HCT116 (cell line): ENCODE measurements around the gene AXIN1. TPM values are rescaled to one million over a fixed set of nuclear protein-coding genes. Genes with fewer than 3 reads are reported as not detected.

ENCODE experiments used
- ATAC-seq: fragments of 200-7000 bp; cut with Tn5 transposase; 2 replicates; pipeline ENCODE4 v1.9.1; 2020; ENCODE audit warnings: mild to moderate bottlenecking, moderate library complexity
- BruUV-seq: library from RNA; stranded (reverse); fragments of 400-500 nt; replicated peaks from 2 replicates; lab custom pipeline; 2021; lab: Mats Ljungman, UMichigan
- CTCF ChIA-PET: fragments of 300-600 bp; sonication (Branson Sonifier 250); formaldehyde crosslinking; loops from one replicate; lab custom pipeline; 2021; ENCODE audit warnings: antibody characterized with exemption; lab: Charles Lee
- POLR2A ChIA-PET: fragments of 300-600, 350-600 bp; sonication (Branson Sonifier 250); formaldehyde crosslinking; loops from one replicate; lab custom pipeline; 2021; ENCODE audit warnings: antibody characterized with exemption; lab: Charles Lee
- RAD21 ChIA-PET, 2 experiments: fragments of 300-600 bp; sonication (Branson Sonifier 250); formaldehyde crosslinking; loops; one replicate each; lab custom pipeline; 2023; ENCODE audit warnings: low total read pairs in 2 of 2; ENCODE audit not compliant: uncharacterized antibody in 2 of 2, unreplicated experiment in 2 of 2, low non-redundant PET in 1 of 2; lab: Charles Lee
- DNase-seq: peaks from one replicate; pipeline ENCODE4 v3.0.0-alpha.2; 2010; ENCODE audit warnings: low read depth, low spot score
- H2AFZ ChIP-seq: fragments of 200-600 bp; shearing (Covaris generic), sonication (generic); 2 replicates; pipeline ENCODE4 v1.6.1; 2017; ENCODE audit warnings: low read depth, mixed run types, mixed read lengths, antibody characterized with exemption, low read length; ENCODE audit not compliant: poor library complexity, severe bottlenecking
- H3K27ac ChIP-seq: 2 replicates; pipeline ENCODE4 v1.5.1; 2012; ENCODE audit warnings: low read depth, low read length
- H3K27me3 ChIP-seq: fragments of 200-600 bp; sonication (generic); 2 replicates; pipeline ENCODE4 v1.6.1; 2016; ENCODE audit warnings: mixed run types, low read length, mixed read lengths; ENCODE audit not compliant: insufficient read depth
- H3K36me3 ChIP-seq, 2 experiments: fragments of 200-500 bp in 1 of 2; fragments of 200-600 bp in 1 of 2; sonication (Bioruptor generic) in 1 of 2; sonication (generic) in 1 of 2; 2 replicates each; pipeline versions ENCODE4 v1.5.1 to v1.6.1; 2014 to 2016; ENCODE audit warnings: low read length in 2 of 2, inconsistent platforms in 1 of 2, mixed read lengths in 1 of 2, mixed run types in 1 of 2; ENCODE audit not compliant: insufficient read depth in 2 of 2, control insufficient read depth in 1 of 2
- H3K4me1 ChIP-seq, 2 experiments: fragments of 200-600 bp in 1 of 2; sonication (generic) in 1 of 2; 2 replicates each; pipeline versions ENCODE4 v1.5.1 to v1.6.1; 2012 to 2017; ENCODE audit warnings: low read length in 2 of 2, inconsistent platforms in 1 of 2, mild to moderate bottlenecking in 1 of 2, mixed read lengths in 1 of 2, mixed run types in 1 of 2, moderate library complexity in 1 of 2; ENCODE audit not compliant: insufficient read depth in 2 of 2, control insufficient read depth in 1 of 2
- H3K4me2 ChIP-seq: fragments of 200-600 bp; sonication (generic); 2 replicates; pipeline ENCODE4 v1.6.1; 2017; ENCODE audit warnings: mixed run types, low read length, mixed read lengths
- H3K4me3 ChIP-seq, 2 experiments: fragments of 200-600 bp in 1 of 2; sonication (generic) in 1 of 2; replicated peaks in 1 of 2; 2 replicates each; pipeline ENCODE4 v1.5.1; 2011 to 2016; ENCODE audit warnings: low read length in 2 of 2, control low read depth in 1 of 2, low read depth in 1 of 2, mild to moderate bottlenecking in 1 of 2, mixed read lengths in 1 of 2, mixed run types in 1 of 2
- H3K79me2 ChIP-seq: fragments of 200-600 bp; sonication (generic); 2 replicates; pipeline ENCODE4 v1.6.1; 2017; ENCODE audit warnings: mild to moderate bottlenecking, mixed run types, low read length, moderate library complexity, mixed read lengths; ENCODE audit not compliant: insufficient read depth
- H3K9ac ChIP-seq: fragments of 200-600 bp; sonication (generic); 2 replicates; pipeline ENCODE4 v1.6.1; 2016; ENCODE audit warnings: low read length, mixed read lengths
- H3K9me2 ChIP-seq: fragments of 200-600 bp; sonication (generic), shearing (Covaris generic); 2 replicates; pipeline ENCODE4 v1.6.1; 2017; ENCODE audit warnings: mixed run types, mild to moderate bottlenecking, moderate library complexity; ENCODE audit not compliant: insufficient read depth
- H3K9me3 ChIP-seq, 2 experiments: fragments of 200-500 bp in 1 of 2; fragments of 200-600 bp in 1 of 2; sonication (Bioruptor generic) in 1 of 2; sonication (generic) in 1 of 2; 2 replicates each; pipeline ENCODE4 v1.6.1; 2014 to 2017; ENCODE audit warnings: low read length in 2 of 2, mixed read lengths in 2 of 2, inconsistent platforms in 1 of 2, low read depth in 1 of 2, mild to moderate bottlenecking in 1 of 2, mixed run types in 1 of 2, moderate library complexity in 1 of 2; ENCODE audit not compliant: control insufficient read depth in 1 of 2, insufficient read depth in 1 of 2
- H4K20me1 ChIP-seq: fragments of 200-600 bp; sonication (generic), shearing (Covaris generic); 2 replicates; pipeline ENCODE4 v1.6.1; 2017; ENCODE audit warnings: mixed run types, mild to moderate bottlenecking, moderate library complexity; ENCODE audit not compliant: insufficient read depth
- ATF3 ChIP-seq: IDR thresholded peaks from 2 replicates; pipeline ENCODE4 v1.6.1; 2012
- CBX3 ChIP-seq: IDR thresholded peaks from 2 replicates; pipeline ENCODE4 v1.6.1; 2012; ENCODE audit warnings: low read depth
- CTCF ChIP-seq, 3 experiments: fragments of 200-600 bp in 1 of 3; sonication (generic) in 1 of 3; IDR thresholded peaks in 2 of 3; conservative IDR thresholded peaks in 1 of 3; 2 replicates each; pipeline ENCODE4 v1.5.1; 2012 to 2017; ENCODE audit warnings: low read depth in 2 of 3, low read length in 2 of 3, antibody characterized with exemption in 1 of 3, borderline replicate concordance in 1 of 3, control low read depth in 1 of 3, mild to moderate bottlenecking in 1 of 3, mixed read lengths in 1 of 3, mixed run types in 1 of 3, moderate library complexity in 1 of 3; ENCODE audit not compliant: insufficient read depth in 1 of 3
- EGR1 ChIP-seq: IDR thresholded peaks from 2 replicates; pipeline ENCODE4 v1.6.1; 2012; ENCODE audit warnings: low read depth
- ELF1 ChIP-seq: IDR thresholded peaks from 2 replicates; pipeline ENCODE4 v1.6.1; 2012; ENCODE audit warnings: low read depth, borderline replicate concordance
- EZH2 ChIP-seq: fragments of 200-600 bp; sonication (generic); IDR thresholded peaks from 2 replicates; pipeline ENCODE4 v1.6.1; 2017; ENCODE audit warnings: antibody characterized with exemption, mixed run types
- EZH2phosphoT487 ChIP-seq: fragments of 200-600 bp; IDR thresholded peaks from 2 replicates; pipeline ENCODE4 v1.6.1; 2018; ENCODE audit warnings: antibody characterized with exemption, borderline replicate concordance
- JUND ChIP-seq: IDR thresholded peaks from 2 replicates; pipeline ENCODE4 v1.6.1; 2012
- POLR2A ChIP-seq: IDR thresholded peaks from 2 replicates; pipeline ENCODE4 v1.7.0; 2011; ENCODE audit warnings: borderline replicate concordance; ENCODE audit not compliant: insufficient read depth, insufficient read length; ENCODE audit errors: extremely low read depth
- SP1 ChIP-seq: IDR thresholded peaks from 2 replicates; pipeline ENCODE4 v1.6.1; 2012; ENCODE audit warnings: low read depth
- SRF ChIP-seq: IDR thresholded peaks from 2 replicates; pipeline ENCODE4 v1.6.1; 2012; ENCODE audit warnings: low read depth
- ZNF274 ChIP-seq: fragments of 200-500 bp; sonication (Bioruptor generic); IDR thresholded peaks from 2 replicates; pipeline ENCODE4 v1.6.1; 2014; ENCODE audit warnings: mild to moderate bottlenecking, low read depth, low read length, inconsistent platforms
- intact Hi-C: fragments of 100-400 bp; cut with micrococcal nuclease; formaldehyde crosslinking; loops from 2 replicates; pipeline ENCODE4 v1.10.0; 2022
- total RNA-seq: library from RNA; stranded (reverse); gene quantifications from one replicate; pipeline ENCODE4 v1.2.1, GENCODE V29; 2021; ENCODE audit not compliant: unreplicated experiment

The AXIN1 gene
- total RNA-seq, 1 experiment from 2014 or later, result 20.2 TPM

DNA sequence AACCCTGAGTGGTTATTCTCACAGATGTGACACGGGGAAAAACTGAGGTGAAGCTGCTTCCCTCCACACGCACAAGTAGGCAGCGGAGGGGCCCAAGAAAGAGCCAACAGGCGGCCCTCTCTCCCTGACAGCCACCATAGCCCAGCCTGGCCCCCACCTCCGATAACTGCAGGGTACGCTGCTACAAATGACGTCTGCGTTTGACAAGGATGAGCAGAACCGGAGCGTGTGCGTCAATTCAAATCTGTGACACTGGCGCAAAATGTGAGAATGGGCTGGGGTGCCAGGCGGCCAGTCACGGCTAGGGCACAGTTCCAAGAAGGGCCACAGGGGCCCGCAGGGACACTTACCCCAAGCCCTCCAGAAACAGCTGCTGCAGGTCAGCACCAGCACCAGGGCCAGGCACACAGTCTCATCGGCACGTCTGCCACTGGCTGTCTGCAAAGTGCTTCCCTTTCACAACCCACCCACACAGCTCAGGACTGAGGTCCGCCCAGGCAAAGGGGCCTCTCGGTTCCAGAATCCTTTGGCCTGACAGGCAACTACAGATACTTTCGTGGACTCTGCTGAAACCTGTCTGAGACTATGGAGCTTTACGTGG is 14.4 kb downstream of the AXIN1 start:
- H3K9me2 ChIP-seq, result no peaks in the 10 kb centered on the region
- no peak overlapping the region for H3K4me2 ChIP-seq
- no peaks in the 10 kb centered on the region for H3K36me3 ChIP-seq
- H3K4me3 ChIP-seq, result no peak overlapping the region
- TF ChIP-seq SRF (no peak), CBX3 (no peak), CTCF (IDR thresholded peaks at IDR 0.05 in 2 of 3, conservative IDR thresholded peaks at IDR 0.05 in 1 of 3; ENCODE audit: borderline replicate concordance in 1 of 3, insufficient read depth in 1 of 3, low read depth in 2 of 3, low read length in 2 of 3) (no peak), SP1 (no peak), EZH2phosphoT487 (no peak), EGR1 (no peak), ATF3 (no peak), ZNF274 (no peak), EZH2 (no peak), ELF1 (no peak), JUND (no peak), POLR2A (no peak)
- POLR2A ChIA-PET, result no interaction called here
- intact Hi-C loops, result no loop called here
- H3K79me2 ChIP-seq, result peaks cover 71% of the 10 kb centered on the region
- no peaks in the 10 kb centered on the region for H3K9me3 ChIP-seq
- H3K9ac ChIP-seq, result no peak overlapping the region
- CTCF ChIA-PET, result no interaction called here
- peaks cover 0 to 7% of the 10 kb centered on the region in 2 experiments; a peak in 1 of 4 replicates for H3K4me1 ChIP-seq
- RAD21 ChIA-PET, result no interaction called here
- no peak overlapping the region for H2AFZ ChIP-seq
- H3K27me3 ChIP-seq, result no peaks in the 10 kb centered on the region
- ATAC-seq, result no peak
- no peak for DNase-seq
- no peaks in the 10 kb centered on the region for H4K20me1 ChIP-seq
- no TSS peak for BruUV-seq
- no peak overlapping the region for H3K27ac ChIP-seq
